Right lobe of liver (tissue), 4 donors: ENCODE measurements around the gene SH3RF3.

Experiments
- POLR2A ChIP-seq: fragments of 450-650 bp; IDR thresholded peaks from one replicate; pipeline ENCODE4 v1.6.1; 2017; ENCODE audit warnings: antibody characterized with exemption, mild to moderate bottlenecking
- TF ChIP-seq, protein P1 (sequence below), 4 donors: fragments of 200-600 bp in 3 of 4; fragments of 450-650 bp in 1 of 4; IDR thresholded peaks; one replicate each; pipeline versions ENCODE4 v1.5.1 to v1.8.0; 2016 to 2022; ENCODE audit warnings: antibody characterized with exemption in 4 of 4, mild to moderate bottlenecking in 2 of 4
- donor health status: DM: no; HTN: no; CAD: no.
- donor health status: DM: no; HTN: no; CAD: no.
- donor health status: DM: no; HTN: yes; CAD: no.

DNA sequence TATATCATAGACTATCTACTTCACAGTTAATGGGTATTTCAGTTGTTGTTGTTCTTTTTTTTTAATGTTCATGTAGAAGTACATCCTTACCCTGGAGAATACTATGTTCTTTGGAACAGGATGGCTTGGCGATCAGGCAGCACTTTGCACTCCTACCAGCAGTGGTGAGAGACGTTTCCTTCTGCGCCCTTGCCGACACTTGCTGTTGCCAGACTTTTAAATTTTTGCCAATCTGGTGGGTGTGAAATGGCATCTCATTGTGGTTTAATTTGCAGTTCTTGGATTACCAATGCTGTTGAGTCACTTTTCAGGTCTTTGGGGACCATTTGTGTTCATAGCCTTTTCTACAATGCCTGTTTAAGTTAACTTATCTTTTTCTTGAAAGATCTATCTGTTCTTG is 197.3 kb downstream of the SH3RF3 start:
- TF ChIP-seq, protein P1, sequence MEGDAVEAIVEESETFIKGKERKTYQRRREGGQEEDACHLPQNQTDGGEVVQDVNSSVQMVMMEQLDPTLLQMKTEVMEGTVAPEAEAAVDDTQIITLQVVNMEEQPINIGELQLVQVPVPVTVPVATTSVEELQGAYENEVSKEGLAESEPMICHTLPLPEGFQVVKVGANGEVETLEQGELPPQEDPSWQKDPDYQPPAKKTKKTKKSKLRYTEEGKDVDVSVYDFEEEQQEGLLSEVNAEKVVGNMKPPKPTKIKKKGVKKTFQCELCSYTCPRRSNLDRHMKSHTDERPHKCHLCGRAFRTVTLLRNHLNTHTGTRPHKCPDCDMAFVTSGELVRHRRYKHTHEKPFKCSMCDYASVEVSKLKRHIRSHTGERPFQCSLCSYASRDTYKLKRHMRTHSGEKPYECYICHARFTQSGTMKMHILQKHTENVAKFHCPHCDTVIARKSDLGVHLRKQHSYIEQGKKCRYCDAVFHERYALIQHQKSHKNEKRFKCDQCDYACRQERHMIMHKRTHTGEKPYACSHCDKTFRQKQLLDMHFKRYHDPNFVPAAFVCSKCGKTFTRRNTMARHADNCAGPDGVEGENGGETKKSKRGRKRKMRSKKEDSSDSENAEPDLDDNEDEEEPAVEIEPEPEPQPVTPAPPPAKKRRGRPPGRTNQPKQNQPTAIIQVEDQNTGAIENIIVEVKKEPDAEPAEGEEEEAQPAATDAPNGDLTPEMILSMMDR (IDR thresholded peaks at IDR 0.05), result no peak
- TF ChIP-seq POLR2A, result no peak
